H9 (cell line): ENCODE results near the gene ANKRD36C. TPM values are rescaled to one million over a fixed set of nuclear protein-coding genes. Genes with fewer than 3 reads are reported as not detected.
A peak's percentile ranks its signal among the peaks of the same experiment; 100 is the strongest.
"Not testable (repeated sequence)": the region's sequence is repeated elsewhere in the genome, so short reads cannot be mapped to it uniquely, and the experiment has no call there.

ENCODE experiments used
- DNase-seq: peaks from one replicate; pipeline ENCODE4 v3.0.0-alpha.2; 2017
- H2AFZ ChIP-seq: one replicate; pipeline ENCODE4 v1.6.1; 2013; ENCODE audit warnings: mild to moderate bottlenecking, low read length, control low read depth, moderate library complexity
- H2AK5ac ChIP-seq: 2 replicates; pipeline ENCODE4 v1.6.1; 2013; ENCODE audit warnings: low read length, control low read depth, mixed read lengths; ENCODE audit not compliant: insufficient read length
- H2BK120ac ChIP-seq: one replicate; pipeline ENCODE4 v1.6.1; 2013; ENCODE audit warnings: low read depth, mild to moderate bottlenecking, low read length, control low read depth, inconsistent platforms; ENCODE audit not compliant: poor library complexity, severe bottlenecking
- H2BK12ac ChIP-seq: 2 replicates; pipeline ENCODE4 v1.6.1; 2013; ENCODE audit warnings: low read length, control low read depth, mixed read lengths, low read depth; ENCODE audit not compliant: insufficient read length
- H2BK15ac ChIP-seq: 2 replicates; pipeline ENCODE4 v1.6.1; 2013; ENCODE audit warnings: low read depth, low read length, control low read depth
- H2BK20ac ChIP-seq: one replicate; pipeline ENCODE4 v1.6.1; 2013; ENCODE audit warnings: low read depth, mild to moderate bottlenecking, low read length, control low read depth, inconsistent platforms; ENCODE audit not compliant: poor library complexity, severe bottlenecking
- H2BK5ac ChIP-seq: 2 replicates; pipeline ENCODE4 v1.6.1; 2013; ENCODE audit warnings: low read length, control low read depth, mixed read lengths; ENCODE audit not compliant: insufficient read length
- H3K14ac ChIP-seq: 2 replicates; pipeline ENCODE4 v1.6.1; 2013; ENCODE audit warnings: low read length, control low read depth; ENCODE audit not compliant: insufficient read depth
- H3K18ac ChIP-seq: 2 replicates; pipeline ENCODE4 v1.6.1; 2013; ENCODE audit warnings: low read depth, mild to moderate bottlenecking, mixed read lengths, low read length, control low read depth; ENCODE audit not compliant: insufficient read length
- H3K23ac ChIP-seq: 2 replicates; pipeline ENCODE4 v1.6.1; 2013; ENCODE audit warnings: low read length, control low read depth, mixed read lengths, low read depth; ENCODE audit not compliant: insufficient read length
- H3K23me2 ChIP-seq: 2 replicates; pipeline ENCODE4 v1.6.1; 2013; ENCODE audit warnings: low read depth, mild to moderate bottlenecking, mixed read lengths, low read length, control low read depth; ENCODE audit not compliant: insufficient read length, poor library complexity, severe bottlenecking
- H3K27ac ChIP-seq: 2 replicates; pipeline ENCODE4 v1.5.1; 2013; ENCODE audit warnings: low read length, control low read depth, mixed read lengths, low read depth; ENCODE audit not compliant: insufficient read length
- H3K27me3 ChIP-seq: 2 replicates; pipeline ENCODE4 v1.6.1; 2013; ENCODE audit warnings: low read length, control low read depth, inconsistent platforms; ENCODE audit not compliant: insufficient read depth
- H3K4ac ChIP-seq: 2 replicates; pipeline ENCODE4 v1.6.1; 2013; ENCODE audit warnings: low read depth, mild to moderate bottlenecking, control low read depth, inconsistent platforms, low read length, moderate library complexity
- H3K4me1 ChIP-seq: 2 replicates; pipeline ENCODE4 v1.6.1; 2013; ENCODE audit warnings: low read length, control low read depth, inconsistent platforms; ENCODE audit not compliant: insufficient read depth
- H3K4me2 ChIP-seq: 2 replicates; pipeline ENCODE4 v1.6.1; 2013; ENCODE audit warnings: low read length, control low read depth, mixed read lengths; ENCODE audit not compliant: insufficient read length, insufficient read depth
- H3K56ac ChIP-seq: 2 replicates; pipeline ENCODE4 v1.6.1; 2013; ENCODE audit warnings: low read depth, mild to moderate bottlenecking, mixed read lengths, low read length, control low read depth; ENCODE audit not compliant: insufficient read length
- H3K79me1 ChIP-seq: 2 replicates; pipeline ENCODE4 v1.6.1; 2013; ENCODE audit warnings: low read depth, mild to moderate bottlenecking, moderate library complexity, low read length, control low read depth, inconsistent platforms; ENCODE audit not compliant: insufficient read depth, poor library complexity, severe bottlenecking
- H3K79me2 ChIP-seq: 2 replicates; pipeline ENCODE4 v1.6.1; 2013; ENCODE audit warnings: low read length, control low read depth, inconsistent platforms; ENCODE audit not compliant: insufficient read depth
- H3K9ac ChIP-seq: 2 replicates; pipeline ENCODE4 v1.6.1; 2013; ENCODE audit warnings: low read length, control low read depth, mixed read lengths; ENCODE audit not compliant: insufficient read length; ENCODE audit errors: extremely low read depth
- H3K9me3 ChIP-seq: one replicate; pipeline ENCODE4 v1.6.1; 2013; ENCODE audit warnings: low read depth, low read length, inconsistent platforms; ENCODE audit not compliant: control insufficient read depth
- H3T11ph ChIP-seq: one replicate; pipeline ENCODE4 v1.6.1; 2013; ENCODE audit warnings: mild to moderate bottlenecking, low read length, control low read depth, inconsistent platforms
- H4K20me1 ChIP-seq: one replicate; pipeline ENCODE4 v1.6.1; 2013; ENCODE audit not compliant: control insufficient read depth, insufficient read length, insufficient read depth
- H4K5ac ChIP-seq: 2 replicates; pipeline ENCODE4 v1.6.1; 2013; ENCODE audit warnings: low read depth, mild to moderate bottlenecking, mixed read lengths, low read length, control low read depth; ENCODE audit not compliant: insufficient read length
- H4K8ac ChIP-seq: replicated peaks from 2 replicates; pipeline ENCODE4 v1.6.1; 2013; ENCODE audit warnings: low read length, control low read depth, mixed read lengths, low read depth; ENCODE audit not compliant: insufficient read length
- H4K91ac ChIP-seq: 2 replicates; pipeline ENCODE4 v1.6.1; 2013; ENCODE audit warnings: low read depth, mild to moderate bottlenecking, moderate library complexity, mixed read lengths, low read length, control low read depth; ENCODE audit not compliant: insufficient read length
- H3K27ac Mint-ChIP-seq, 3 experiments: 2 replicates in 2 of 3; 3 replicates in 1 of 3; pipeline ENCODE4 v1.8.0; 2020 to 2021; ENCODE audit warnings: mixed read lengths in 3 of 3, mild to moderate bottlenecking in 1 of 3, moderate library complexity in 1 of 3
- H3K27me3 Mint-ChIP-seq: 2 replicates; pipeline ENCODE4 v1.8.0; 2021; ENCODE audit warnings: low read depth, mild to moderate bottlenecking, moderate library complexity, mixed read lengths
- H3K36me3 Mint-ChIP-seq, 3 experiments: 2 replicates in 2 of 3; 3 replicates in 1 of 3; pipeline ENCODE4 v1.8.0; 2020 to 2021; ENCODE audit warnings: low read depth in 3 of 3, mixed read lengths in 3 of 3; ENCODE audit not compliant: insufficient read depth in 1 of 3
- H3K4me1 Mint-ChIP-seq, 2 experiments: 2 replicates each; pipeline ENCODE4 v1.8.0; 2020; ENCODE audit warnings: mixed read lengths in 2 of 2
- H3K4me3 Mint-ChIP-seq, 2 experiments: 2 replicates in 1 of 2; 3 replicates in 1 of 2; pipeline ENCODE4 v1.8.0; 2020 to 2021; ENCODE audit warnings: mild to moderate bottlenecking in 2 of 2, mixed read lengths in 2 of 2, moderate library complexity in 1 of 2
- H3K9me3 Mint-ChIP-seq, 2 experiments: 2 replicates in 1 of 2; 3 replicates in 1 of 2; pipeline ENCODE4 v1.8.0; 2020; ENCODE audit warnings: mild to moderate bottlenecking in 2 of 2, mixed read lengths in 2 of 2, moderate library complexity in 1 of 2
- CTCF ChIP-seq: fragments of 200-600 bp; sonication (generic); conservative IDR thresholded peaks from 3 replicates; pipeline ENCODE4 v1.8.0; 2021; ENCODE audit warnings: antibody characterized with exemption, mild to moderate bottlenecking
- whole genome bisulfite sequencing: extraction: QIAGEN DNeasy Blood & Tissue Kit; methylation state at CpG from one replicate; pipeline ENCODE4 v1.1.7; 2013; ENCODE audit warnings: missing lambda C conversion rate, low lambda C conversion rate, mixed read lengths; ENCODE audit not compliant: insufficient read length; ENCODE audit errors: extremely low coverage; 5-methylcytosine and 5-hydroxymethylcytosine counted together
- total RNA-seq: library from RNA; stranded (reverse); gene quantifications from 2 replicates; pipeline ENCODE4 v1.2.1, GENCODE V29; 2021

ANKRD36C gene
- total RNA-seq, 1 experiment from 2014 or later, result 8.2 TPM

- H4K8ac ChIP-seq, H3K27me3 Mint-ChIP-seq, H3K27ac Mint-ChIP-seq, H3K79me2 ChIP-seq, H3K4me1 Mint-ChIP-seq, H3K23me2 ChIP-seq, H2BK120ac ChIP-seq, H3K27ac ChIP-seq, H4K5ac ChIP-seq, H3K36me3 Mint-ChIP-seq, H2BK20ac ChIP-seq, H3K79me1 ChIP-seq, H3K23ac ChIP-seq, H3T11ph ChIP-seq, H3K9me3 Mint-ChIP-seq, H3K14ac ChIP-seq, H3K56ac ChIP-seq, H3K4ac ChIP-seq, H4K91ac ChIP-seq, H2AFZ ChIP-seq, H3K18ac ChIP-seq, H2AK5ac ChIP-seq, H4K20me1 ChIP-seq, H2BK5ac ChIP-seq, H3K4me1 ChIP-seq, H3K27me3 ChIP-seq, H3K9me3 ChIP-seq, H3K9ac ChIP-seq, H2BK15ac ChIP-seq, H2BK12ac ChIP-seq, H3K4me3 Mint-ChIP-seq, H3K4me2 ChIP-seq: not testable (repeated sequence)
- peak; percentile 87 for DNase-seq
- no CpG with 5 or more reads among the region's 19 CpGs for WGBS
- TF ChIP-seq CTCF, result peak; percentile 91
Observed at GRCh38 chr2:96022701-96023447, 31.2 kb upstream of the ANKRD36C start.

GRCh38 chr2:96022126-96022525, 30.5 kb upstream of the ANKRD36C start:
- H2BK20ac ChIP-seq, H3K4me1 Mint-ChIP-seq, H3K27me3 Mint-ChIP-seq, H3K27me3 ChIP-seq, H3K27ac ChIP-seq, H3K79me2 ChIP-seq, H3K23me2 ChIP-seq, H3K14ac ChIP-seq, H2BK15ac ChIP-seq, H3K4me2 ChIP-seq, H3K36me3 Mint-ChIP-seq, H3K79me1 ChIP-seq, H2AFZ ChIP-seq, H2AK5ac ChIP-seq, H3K9me3 ChIP-seq, H3K56ac ChIP-seq, H2BK120ac ChIP-seq, H3K18ac ChIP-seq, H3K4me3 Mint-ChIP-seq, H3K27ac Mint-ChIP-seq, H3K9ac ChIP-seq, H4K91ac ChIP-seq, H2BK5ac ChIP-seq, H3T11ph ChIP-seq, H3K23ac ChIP-seq, H2BK12ac ChIP-seq, H3K4me1 ChIP-seq, H3K4ac ChIP-seq, H4K8ac ChIP-seq, H4K20me1 ChIP-seq, H4K5ac ChIP-seq, H3K9me3 Mint-ChIP-seq: not testable (repeated sequence)
- DNase-seq, result peak; percentile 4
- WGBS, result no CpG with 5 or more reads among the region's 7 CpGs
